GM04503 (cell line): ENCODE data around the gene GTF2F2.

Experiments used
- DNase-seq: peaks from one replicate; pipeline ENCODE4 v3.0.0-alpha.2; 2012; ENCODE audit warnings: low read depth

Gene GTF2F2, protein sequence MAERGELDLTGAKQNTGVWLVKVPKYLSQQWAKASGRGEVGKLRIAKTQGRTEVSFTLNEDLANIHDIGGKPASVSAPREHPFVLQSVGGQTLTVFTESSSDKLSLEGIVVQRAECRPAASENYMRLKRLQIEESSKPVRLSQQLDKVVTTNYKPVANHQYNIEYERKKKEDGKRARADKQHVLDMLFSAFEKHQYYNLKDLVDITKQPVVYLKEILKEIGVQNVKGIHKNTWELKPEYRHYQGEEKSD

DNA sequence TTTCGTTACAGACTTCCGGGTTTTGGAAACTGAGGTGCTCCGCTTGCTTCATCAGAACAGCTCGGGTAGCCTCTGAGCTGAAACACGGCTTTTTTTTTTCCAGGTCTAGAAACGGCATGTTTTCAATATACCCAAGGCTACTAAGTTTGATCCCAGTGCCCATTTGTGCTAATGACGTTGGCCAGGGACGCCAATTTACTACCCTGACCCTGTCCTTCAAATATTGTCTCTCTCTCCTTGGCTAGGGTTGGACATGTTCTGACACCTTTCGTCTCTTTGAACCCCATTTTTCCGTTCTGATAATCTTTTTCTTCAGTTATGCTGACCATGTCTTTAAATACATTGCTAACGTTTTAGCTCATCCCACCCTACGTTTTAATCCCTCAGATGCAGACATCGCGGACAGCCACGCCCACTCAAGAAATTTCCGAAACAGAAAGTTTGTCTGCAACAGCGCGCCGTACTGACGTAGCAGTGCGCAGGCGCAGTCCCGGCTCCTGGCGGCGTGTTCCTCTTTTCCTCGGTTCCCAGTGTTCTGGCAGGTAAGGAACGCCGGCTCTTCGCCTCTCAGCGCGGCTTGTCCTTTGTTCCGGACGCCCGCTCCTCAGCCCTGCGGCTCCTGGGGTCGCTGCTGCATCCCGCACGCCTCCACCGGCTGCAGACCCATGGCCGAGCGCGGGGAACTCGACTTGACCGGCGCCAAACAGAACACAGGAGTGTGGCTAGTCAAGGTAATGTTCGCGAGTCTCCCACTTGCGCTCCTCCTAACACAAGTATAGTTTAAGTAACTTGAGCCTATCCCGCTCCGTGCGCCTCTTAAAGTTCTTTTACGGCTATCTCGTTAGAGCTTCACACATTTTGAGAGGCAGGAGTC, at the start of gene GTF2F2:
GTF2F2 (plus strand) TSS at position 520 of the 874 bp plus-strand sequence; CDS start at position 666, 146 bp downstream.
- DNase-seq: peak; percentile 45

DNA sequence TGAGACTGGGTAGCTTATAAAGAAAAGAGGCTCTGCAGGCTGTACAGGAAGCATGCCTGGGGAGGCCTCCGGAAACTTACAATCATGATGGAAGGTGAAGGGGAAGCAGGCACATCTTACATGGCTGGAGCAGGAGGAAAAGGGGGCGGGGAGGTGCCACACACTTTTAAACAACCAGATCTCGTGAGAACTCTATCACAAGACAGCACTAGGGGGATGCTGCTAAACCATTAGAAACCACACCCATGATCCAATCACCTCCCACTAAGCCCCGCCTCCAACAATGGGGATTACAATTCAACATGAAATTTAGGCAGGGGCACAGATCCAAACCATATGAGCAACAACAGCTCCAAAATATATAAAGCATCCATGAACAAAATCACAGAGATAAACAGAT, 46.5 kb upstream of the GTF2F2 start:
- no peak for DNase-seq

DNA sequence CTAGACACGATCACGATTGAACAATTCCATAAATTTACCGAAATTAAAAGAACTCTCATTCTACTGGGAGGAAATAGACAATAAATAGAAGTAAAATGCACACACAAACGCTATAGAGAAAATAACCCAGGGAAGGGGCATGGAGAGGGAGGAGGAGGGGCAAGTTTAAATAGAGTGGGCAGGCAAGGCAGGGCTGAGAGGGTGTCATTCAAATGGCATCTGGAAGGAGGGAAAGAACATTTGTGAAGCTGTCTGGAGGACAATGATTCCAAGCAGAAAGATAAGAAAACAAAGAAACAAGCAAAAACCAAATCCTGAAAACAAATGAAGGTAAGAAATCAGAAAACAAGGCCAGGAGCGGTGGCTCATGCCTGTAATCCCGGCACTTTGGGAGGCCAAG, 45.6 kb upstream of the GTF2F2 start:
- no peak for DNase-seq

DNA sequence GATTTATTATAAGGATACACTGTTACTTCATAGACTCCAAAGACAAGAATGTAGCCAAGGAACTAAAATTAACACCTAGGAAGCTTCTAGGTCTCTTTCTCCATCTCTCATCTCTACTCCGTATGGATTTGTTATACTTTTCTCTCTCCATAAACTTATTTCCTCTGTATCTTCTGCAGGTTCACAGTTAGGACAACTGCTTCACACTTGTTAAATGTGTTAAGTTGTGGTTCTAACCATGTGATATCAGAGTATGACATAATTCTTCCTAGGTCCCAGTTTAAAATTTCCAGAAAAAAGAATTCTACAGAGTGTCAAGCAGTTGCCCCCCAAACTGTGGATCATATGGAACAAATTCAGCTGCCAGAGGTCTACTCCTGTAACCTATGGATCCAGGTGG, 42.3 kb upstream of the GTF2F2 start:
- no peak for DNase-seq

DNA sequence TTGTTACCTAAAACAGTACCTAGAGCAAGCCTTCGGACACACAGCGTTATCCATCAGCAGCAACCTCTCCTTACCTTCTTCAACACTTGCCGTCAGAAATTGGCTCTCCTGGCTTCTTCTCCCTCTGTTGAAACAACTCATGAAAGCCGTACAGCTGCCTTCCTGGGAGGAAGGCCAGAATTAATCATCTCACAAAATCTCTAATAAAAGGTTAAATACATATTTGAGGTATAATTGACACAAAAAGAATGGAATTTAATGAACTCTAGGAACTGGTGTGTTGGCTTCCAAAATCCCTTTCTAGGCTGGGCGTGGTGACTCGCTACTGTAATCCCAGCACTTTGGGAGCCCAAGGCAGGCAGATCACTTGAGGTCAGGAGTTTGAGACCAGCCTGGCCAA, 37.3 kb upstream of the GTF2F2 start:
- peak; percentile 85 for DNase-seq

DNA sequence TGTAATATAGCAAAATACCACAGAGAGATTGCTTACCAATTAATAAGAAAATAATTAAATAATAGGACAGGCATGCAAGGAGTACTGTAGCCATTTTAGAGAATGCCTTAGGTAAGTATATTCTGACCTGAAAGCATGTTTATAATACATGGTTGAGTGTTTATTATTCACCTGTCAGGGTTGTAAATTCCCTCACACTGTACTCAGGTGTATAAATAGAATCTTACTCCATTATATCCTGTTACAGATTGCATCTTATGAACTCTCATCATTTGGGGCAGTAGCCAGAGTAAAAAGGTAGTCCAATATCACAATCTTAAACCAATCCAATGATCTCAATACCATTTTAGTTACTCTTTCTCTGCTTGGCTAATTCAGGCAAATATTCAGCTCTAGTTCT, 35.8 kb upstream of the GTF2F2 start:
- DNase-seq: no peak

DNA sequence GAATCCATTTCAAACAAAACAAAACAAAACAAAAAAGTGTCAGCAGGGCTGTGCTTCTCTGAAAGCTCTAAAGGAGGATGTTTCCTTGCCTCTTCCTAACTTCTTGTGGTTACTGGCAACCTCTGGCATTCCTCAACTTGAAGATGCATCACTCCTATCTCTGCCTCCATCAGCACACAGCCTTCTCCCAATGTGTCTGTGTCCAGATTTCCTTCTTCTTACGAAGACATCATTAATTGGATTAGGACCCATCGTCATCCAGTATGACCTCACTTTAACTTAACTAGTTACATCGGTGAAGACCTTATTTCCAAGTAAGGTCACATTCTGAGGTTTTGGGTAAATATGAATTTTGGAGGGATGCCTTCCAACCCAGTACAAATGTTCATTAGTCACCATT, 33.8 kb upstream of the GTF2F2 start:
- DNase-seq: peak; percentile 82

DNA sequence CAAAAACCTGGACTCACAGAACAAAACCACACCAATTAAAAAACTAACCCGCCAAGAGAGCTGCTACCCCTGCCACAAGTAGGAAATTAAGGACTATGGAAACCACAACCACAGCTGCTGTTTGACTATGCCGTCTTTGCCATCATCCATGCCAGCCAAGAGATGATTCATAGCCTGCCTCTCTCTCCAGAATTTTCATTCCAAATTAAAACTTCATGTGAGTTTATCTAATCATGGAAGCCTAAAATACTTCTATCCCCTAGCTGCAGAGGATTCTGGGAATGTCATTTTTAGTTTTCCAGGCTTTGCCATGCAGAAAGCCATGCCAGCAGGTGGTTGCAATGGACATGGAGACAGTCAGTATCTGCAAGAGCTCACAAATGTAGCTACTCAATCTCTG, 27.6 kb upstream of the GTF2F2 start:
- DNase-seq: no peak

DNA sequence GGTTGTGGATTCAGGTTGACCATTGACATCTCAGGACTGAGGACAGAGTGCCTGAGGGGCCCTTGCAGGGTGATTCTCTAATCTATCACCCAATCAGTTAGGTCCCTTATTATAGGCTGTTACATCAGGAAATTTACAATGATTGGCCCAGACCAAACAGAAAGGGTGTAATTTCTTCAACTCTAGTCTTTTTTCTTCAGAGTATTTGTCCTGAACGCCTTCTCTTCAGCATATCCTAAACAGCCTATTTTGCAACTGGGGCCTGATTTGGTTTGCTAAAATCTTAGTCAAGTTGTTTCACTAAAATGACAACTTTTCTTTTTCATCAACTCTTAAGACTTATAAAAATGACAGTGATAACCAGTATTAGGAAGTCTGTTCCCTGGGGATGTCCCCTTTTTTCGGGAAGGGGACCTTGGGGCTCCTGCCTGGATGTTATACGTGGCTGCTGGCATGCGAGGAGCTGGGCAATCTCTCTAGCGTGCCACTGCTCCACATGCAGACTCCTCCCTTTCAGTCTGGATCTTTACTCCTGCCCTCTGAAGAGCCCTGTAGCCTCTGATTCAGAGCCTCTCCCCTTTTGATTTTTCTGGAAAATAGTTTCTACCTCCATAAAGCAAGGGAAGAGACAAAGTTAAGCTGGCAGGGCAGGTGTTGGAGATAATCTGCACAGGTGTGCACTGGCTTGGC, 19.6 kb upstream of the GTF2F2 start:
- DNase-seq: no peak

DNA sequence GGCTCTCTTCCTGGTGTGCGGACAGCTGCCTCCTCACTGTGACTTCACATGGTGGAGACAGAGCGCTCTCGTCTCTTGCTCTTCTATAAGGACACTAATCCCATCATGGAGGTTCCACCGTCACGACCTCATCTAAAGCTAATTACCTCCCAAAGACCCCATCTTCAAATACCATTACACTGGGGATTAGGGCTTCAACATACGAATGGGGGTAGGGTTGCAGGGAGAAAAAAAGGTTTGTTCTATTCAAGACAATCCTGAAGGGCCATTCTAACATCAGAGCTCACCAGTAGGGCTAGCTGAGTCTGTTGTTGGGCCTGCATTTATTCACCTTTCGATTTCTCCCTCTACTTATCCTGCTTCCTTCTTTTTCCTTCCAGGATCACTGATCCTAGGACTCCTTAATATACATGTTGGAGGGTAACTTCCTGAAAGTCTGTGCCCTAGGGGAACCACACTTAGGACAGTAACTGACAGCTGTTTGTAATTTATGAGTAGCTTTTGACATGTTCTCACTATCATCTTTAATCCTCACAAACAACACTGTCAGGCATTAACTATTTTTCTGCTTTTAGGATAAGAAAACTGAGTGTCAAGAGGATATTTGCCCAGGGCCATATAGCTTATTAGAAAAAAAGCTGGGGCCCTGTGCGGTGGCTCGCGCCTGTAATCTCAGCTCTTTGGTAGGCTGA, 18.8 kb upstream of the GTF2F2 start:
- no peak for DNase-seq

DNA sequence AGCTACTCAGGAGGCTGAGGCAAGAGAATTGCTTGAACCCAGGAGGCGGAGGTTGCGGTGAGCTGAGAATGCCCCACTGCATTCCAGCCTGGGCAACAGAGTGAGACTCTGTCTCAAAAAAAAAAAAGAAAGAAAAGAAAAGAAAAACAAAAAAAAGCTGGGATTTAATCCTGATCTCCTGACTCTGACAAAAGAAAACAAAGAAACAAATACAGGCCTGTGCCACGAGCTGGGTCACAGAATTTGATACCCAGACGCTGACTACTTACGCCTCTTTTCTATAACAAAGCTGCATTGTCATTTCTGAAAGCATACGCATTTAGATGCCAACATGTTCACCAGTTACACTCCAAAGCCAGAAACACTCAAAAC, 18.2 kb upstream of the GTF2F2 start:
- no peak for DNase-seq

DNA sequence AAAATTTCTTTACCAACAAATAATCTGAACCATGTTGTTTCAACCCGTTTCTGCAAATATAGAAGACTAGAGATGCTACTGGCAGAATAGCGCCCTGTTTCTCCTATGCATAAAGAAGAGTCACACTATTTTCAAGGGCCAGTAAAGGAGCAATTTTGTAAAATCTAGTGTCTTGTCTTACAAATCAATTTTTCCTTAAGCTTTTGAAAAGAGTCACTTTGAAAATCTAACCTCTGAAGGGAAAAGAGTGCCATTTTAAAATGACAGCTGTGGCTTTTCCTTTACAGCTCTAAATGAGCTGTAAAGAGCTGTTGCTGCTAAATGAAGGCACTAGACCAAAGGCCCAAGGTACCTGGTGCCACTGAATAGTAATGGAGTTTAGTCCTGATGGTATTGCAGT, 16.9 kb upstream of the GTF2F2 start:
- DNase-seq: no peak

DNA sequence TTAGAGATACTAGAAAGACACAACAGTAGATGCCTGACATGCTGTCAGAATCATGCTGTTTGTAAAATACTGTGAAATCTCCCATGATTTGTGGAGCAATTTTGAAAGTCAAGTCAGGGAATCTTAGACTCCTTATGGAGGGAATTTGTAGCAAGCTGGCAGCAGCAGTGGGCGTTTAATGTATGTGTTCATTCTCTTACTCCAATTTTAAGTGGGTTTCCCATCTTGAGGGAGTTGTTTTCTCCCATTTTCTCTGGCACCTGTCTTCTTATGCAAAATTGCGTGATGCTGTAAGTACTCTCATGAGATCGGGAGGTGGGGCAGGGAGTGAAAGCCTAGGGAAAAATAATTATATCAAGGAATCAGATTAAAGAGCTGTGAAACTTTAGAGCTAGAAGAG, 16.0 kb upstream of the GTF2F2 start:
- no peak for DNase-seq

DNA sequence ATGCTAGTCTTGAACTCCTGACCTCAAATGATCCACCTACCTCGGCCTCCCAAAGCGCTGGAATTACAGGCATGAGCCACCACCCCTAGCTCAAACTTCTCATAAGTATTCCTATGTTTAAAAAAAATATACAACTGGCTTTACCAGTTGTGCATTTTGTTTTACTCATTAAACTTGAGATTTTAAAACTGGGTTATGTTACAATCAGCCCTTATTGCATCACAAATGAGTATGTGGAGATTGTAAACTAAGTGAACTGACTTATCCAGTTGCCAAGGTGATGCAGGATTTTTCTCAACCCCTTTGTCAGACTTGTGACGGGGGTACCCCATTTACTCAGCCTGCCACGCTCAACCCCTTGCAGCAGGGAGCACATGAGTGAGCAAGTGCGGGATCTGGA, 14.4 kb upstream of the GTF2F2 start:
- no peak for DNase-seq

DNA sequence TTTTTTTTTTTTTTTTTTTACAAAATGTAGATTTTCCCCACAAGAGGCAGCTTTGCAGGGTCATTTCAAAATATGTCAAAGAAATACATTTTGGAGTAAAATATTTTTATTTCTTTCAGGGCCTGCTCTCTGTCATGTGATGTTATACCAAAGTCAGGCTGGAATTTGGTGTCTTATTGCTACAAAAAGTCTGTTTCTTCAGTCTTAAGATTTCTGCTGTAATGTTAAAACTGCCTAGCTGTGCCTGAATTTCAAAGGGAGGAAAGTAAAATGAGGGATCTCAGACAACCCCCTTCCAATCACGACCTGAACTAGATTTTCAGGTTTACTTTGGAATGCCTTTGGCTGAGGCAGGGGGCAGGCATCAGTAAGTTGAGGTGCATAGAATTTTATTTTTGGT, 12.8 kb upstream of the GTF2F2 start:
- DNase-seq: no peak

DNA sequence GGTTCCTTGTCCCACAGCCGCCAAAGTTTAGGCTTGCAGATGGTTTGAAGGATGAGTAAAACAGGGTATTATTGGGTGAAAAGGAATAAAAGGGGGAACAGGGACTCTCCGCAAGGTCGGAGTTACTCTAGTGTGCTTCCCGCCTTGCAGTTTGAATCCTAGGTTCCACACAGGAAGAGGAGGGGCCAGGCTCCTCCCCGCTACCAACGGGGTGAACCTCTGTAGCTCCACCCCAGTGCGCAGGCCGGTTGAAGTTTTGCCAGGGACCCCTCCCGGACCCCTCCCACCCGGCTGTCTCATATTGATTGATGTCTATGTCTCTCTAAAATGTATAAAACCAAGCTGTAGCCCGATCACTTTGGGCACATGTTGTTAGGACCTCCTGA, 11.6 kb upstream of the GTF2F2 start:
- no peak for DNase-seq

DNA sequence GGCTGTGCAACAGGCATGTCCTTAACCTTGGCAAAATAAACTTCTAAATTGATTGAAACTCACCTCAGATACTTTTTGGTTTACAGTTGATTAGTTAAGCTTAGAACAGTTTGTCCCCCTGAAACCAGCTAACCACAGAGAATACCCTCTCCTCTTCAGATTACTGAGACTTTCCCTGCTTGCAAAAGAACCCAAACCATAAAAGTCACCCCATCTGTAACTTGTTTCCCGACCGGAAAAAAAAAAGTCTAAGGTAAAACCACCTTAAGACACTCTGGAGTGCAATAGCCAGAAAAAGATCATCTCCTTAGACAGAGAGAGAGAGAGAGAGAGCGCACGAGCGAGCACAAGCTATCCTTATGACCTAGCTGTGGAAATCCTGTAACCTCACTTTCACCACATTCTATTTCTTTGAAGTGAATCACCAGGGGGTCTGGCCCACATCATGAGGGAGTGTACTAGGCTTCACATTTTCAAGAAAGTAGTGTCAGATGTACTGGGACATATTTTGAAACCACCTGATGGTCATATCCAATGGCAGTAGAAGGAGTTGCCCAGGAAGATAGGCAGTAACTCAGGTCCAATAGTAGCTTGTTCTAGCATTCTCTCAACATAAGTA, 11.1 kb upstream of the GTF2F2 start:
- no peak for DNase-seq

DNA sequence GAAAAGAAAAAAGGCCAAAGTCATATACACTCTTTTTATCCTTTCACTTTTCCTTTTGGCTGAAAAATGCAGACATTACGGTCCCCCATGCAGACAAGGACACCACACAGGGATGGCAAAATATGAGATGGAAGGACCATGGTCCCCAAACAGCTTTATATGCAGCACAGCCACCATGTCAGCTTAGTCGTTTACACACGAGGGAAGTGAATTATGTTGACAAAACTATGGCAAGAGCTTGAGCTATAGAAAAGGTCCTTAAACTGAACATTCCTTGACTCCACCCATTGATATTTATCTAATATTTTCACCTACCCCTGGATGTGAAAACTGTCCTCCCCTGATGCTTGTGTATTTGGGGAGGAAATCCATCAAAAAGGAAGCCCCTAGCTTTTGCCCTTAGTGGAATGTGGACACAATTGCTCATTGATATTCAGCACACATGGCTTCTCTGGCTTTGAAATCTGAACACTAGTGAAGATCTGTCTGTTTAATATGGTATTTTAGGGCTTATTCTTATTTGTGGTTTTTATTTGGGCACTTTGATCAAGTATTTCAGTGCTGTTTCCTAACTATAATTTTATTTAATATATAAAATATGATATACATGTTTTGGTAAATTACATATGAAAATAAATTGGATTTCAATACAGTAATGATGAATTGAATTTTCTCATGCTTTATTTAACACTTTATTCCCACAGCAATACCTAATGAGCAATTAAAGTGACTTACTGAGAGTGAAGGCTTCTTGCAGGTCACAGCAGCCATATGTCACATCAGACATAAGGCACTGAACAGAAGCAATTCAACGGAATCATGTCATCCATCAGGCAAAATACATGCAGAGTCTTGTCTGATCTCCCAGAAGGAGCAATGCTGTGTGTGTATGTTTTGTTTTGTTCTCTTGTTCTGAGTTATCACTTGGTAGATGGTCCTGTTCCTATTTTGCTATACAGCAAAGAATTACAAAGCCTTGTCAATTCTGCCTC, 6.8 kb upstream of the GTF2F2 start:
- DNase-seq: no peak

DNA sequence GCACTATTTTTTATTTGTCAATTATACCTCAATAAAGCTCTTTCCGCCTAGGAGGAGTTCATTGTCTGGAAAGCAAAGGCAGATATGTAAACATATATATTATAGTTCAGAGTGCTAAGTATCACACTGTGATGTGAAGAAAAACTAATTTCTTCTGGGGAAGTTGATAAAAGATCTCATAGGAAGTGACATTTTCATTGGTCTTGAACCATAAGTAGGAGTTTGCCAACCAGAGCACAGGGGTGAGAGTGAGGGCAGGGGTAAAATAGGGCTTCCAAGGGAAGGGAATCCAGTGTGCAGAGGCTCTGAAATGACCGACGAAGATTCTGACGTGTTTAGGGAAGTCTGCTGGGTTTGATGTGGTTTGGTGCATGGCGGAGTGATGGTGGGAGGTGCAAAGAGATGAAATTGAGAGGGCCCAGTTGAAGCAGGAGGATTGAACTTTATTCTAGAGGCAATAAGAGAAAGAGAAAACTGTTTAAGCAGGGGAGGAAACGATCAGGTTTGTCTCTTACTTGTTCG, 780 bp upstream of the GTF2F2 start:
- DNase-seq: no peak

DNA sequence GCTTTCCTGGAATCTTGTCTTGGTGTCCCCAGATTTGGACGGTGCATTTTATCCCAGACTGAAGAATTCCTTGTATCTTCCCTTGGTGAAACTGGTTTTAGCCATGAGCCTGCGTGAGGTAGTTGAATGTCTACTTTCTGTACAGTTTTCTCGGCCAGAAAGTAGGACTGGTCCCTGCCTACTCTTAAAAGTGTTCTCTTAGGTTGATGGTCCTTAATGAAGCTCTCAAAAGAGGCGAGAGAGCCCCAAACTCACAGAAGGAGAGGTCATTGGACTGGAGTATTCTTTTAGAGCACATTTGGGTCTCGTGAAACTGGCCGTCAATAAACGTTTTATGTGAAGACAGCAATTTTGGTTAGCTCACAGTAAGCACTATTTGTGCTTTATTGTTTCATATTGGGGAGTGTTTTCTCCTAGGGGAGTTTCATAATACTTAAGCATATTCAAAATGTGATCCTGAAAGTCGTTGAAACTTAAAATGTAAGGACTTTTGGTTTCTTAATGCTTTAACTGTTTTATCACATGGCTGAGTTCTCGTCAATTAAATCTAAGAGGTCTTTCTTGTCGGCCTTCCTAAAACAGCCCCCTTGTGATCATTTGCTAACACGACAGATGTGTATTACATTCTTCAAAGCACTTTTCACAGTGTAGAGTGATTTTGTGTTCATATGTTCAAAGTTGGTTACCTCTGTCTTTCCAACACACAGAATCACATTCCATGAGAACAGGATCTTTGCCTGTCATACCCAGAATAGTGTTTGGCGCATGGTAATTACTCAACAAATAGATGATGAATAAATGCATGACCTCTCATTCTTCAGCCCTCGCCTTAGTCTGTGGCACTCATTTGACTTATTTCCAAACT, 889 bp downstream of the GTF2F2 start:
- DNase-seq: no peak
